Liver (tissue), 9 donors: Measurements from ENCODE around the gene TMEM176A. TPM values are rescaled to one million over a fixed set of nuclear protein-coding genes. Genes with fewer than 3 reads are reported as not detected.
A peak's percentile ranks its signal among the peaks of the same experiment; 100 is the strongest.

Experiments used
- DNase-seq: peaks from one replicate; pipeline ENCODE4 v3.0.0-alpha.2; 2017; ENCODE audit warnings: low spot score
- H3K27ac ChIP-seq, 2 donors: one replicate each; pipeline ENCODE4 v1.7.0; 2013; ENCODE audit warnings: inconsistent platforms in 2 of 2, low read length in 2 of 2, control low read depth in 1 of 2, low read depth in 1 of 2, mild to moderate bottlenecking in 1 of 2
- H3K27me3 ChIP-seq, 4 donors: one replicate each; pipeline versions ENCODE4 v1.6.1 to v1.7.0; 2013; ENCODE audit warnings: low read length in 3 of 4, inconsistent platforms in 1 of 4, mild to moderate bottlenecking in 1 of 4, moderate library complexity in 1 of 4; ENCODE audit not compliant: control insufficient read depth in 4 of 4, insufficient read depth in 4 of 4
- H3K36me3 ChIP-seq, 4 donors: one replicate each; pipeline versions ENCODE4 v1.6.1 to v1.7.0; 2013; ENCODE audit warnings: low read length in 3 of 4, mild to moderate bottlenecking in 3 of 4, low read depth in 1 of 4, moderate library complexity in 1 of 4; ENCODE audit not compliant: control insufficient read depth in 4 of 4, insufficient read depth in 3 of 4
- H3K4me1 ChIP-seq, 4 donors: one replicate each; pipeline versions ENCODE4 v1.6.1 to v1.7.0; 2013; ENCODE audit warnings: low read length in 3 of 4, mild to moderate bottlenecking in 3 of 4, moderate library complexity in 1 of 4; ENCODE audit not compliant: control insufficient read depth in 4 of 4, insufficient read depth in 4 of 4
- H3K4me3 ChIP-seq, 3 donors: one replicate each; pipeline versions ENCODE4 v1.6.1 to v1.7.0; 2013; ENCODE audit warnings: low read length in 3 of 3, control low read depth in 1 of 3, low read depth in 1 of 3, mild to moderate bottlenecking in 1 of 3
- H3K9ac ChIP-seq, 2 donors: one replicate each; pipeline ENCODE4 v1.7.0; 2013; ENCODE audit warnings: low read length in 2 of 2, mild to moderate bottlenecking in 2 of 2, moderate library complexity in 2 of 2, control low read depth in 1 of 2, low read depth in 1 of 2
- H3K9me3 ChIP-seq, 4 donors: one replicate each; pipeline versions ENCODE4 v1.6.1 to v1.7.0; 2013; ENCODE audit warnings: low read length in 3 of 4; ENCODE audit not compliant: control insufficient read depth in 4 of 4
- EGR1 ChIP-seq, 2 donors: IDR thresholded peaks; 2 replicates each; pipeline ENCODE4 v1.6.1; 2016 to 2018; ENCODE audit warnings: antibody characterized with exemption in 2 of 2, low read depth in 2 of 2
- FOXA1 ChIP-seq: IDR thresholded peaks from 2 replicates; pipeline ENCODE4 v1.6.1; 2016; ENCODE audit warnings: antibody characterized with exemption
- FOXA2 ChIP-seq: IDR thresholded peaks from 2 replicates; pipeline ENCODE4 v1.6.1; 2016; ENCODE audit warnings: antibody characterized with exemption
- GABPA ChIP-seq, 2 donors: IDR thresholded peaks in 1 of 2; conservative IDR thresholded peaks in 1 of 2; 2 replicates each; pipeline ENCODE4 v1.6.1; 2016; ENCODE audit warnings: antibody characterized with exemption in 2 of 2, mild to moderate bottlenecking in 1 of 2, moderate library complexity in 1 of 2
- HNF4A ChIP-seq, 2 donors: conservative IDR thresholded peaks; 2 replicates each; pipeline ENCODE4 v1.6.1; 2016; ENCODE audit warnings: antibody characterized with exemption in 2 of 2, mild to moderate bottlenecking in 2 of 2
- HNF4G ChIP-seq: IDR thresholded peaks from 2 replicates; pipeline ENCODE4 v1.6.1; 2016; ENCODE audit warnings: antibody characterized with exemption
- JUND ChIP-seq, 2 donors: IDR thresholded peaks; 2 replicates each; pipeline ENCODE4 v1.6.1; 2016; ENCODE audit warnings: antibody characterized with exemption in 2 of 2
- NR2F2 ChIP-seq: IDR thresholded peaks from 2 replicates; pipeline ENCODE4 v1.6.1; 2016; ENCODE audit warnings: antibody characterized with exemption
- RAD21 ChIP-seq, 2 donors: IDR thresholded peaks; 2 replicates each; pipeline ENCODE4 v1.6.1; 2016; ENCODE audit warnings: antibody characterized with exemption in 2 of 2, mild to moderate bottlenecking in 2 of 2
- REST ChIP-seq: IDR thresholded peaks from 2 replicates; pipeline ENCODE4 v1.6.1; 2016; ENCODE audit warnings: antibody characterized with exemption, mild to moderate bottlenecking
- RXRA ChIP-seq, 2 donors: IDR thresholded peaks; 2 replicates each; pipeline ENCODE4 v1.6.1; 2017 to 2018; ENCODE audit warnings: antibody characterized with exemption in 2 of 2, mild to moderate bottlenecking in 1 of 2
- SP1 ChIP-seq: IDR thresholded peaks from 2 replicates; pipeline ENCODE4 v1.6.1; 2018; ENCODE audit warnings: antibody characterized with exemption, mild to moderate bottlenecking
- TAF1 ChIP-seq: conservative IDR thresholded peaks from 2 replicates; pipeline ENCODE4 v1.6.1; 2016; ENCODE audit warnings: antibody characterized with exemption, mild to moderate bottlenecking
- YY1 ChIP-seq: IDR thresholded peaks from 2 replicates; pipeline ENCODE4 v1.6.1; 2016; ENCODE audit warnings: antibody characterized with exemption, mild to moderate bottlenecking
- ZBTB33 ChIP-seq: IDR thresholded peaks from 2 replicates; pipeline ENCODE4 v1.6.1; 2016; ENCODE audit warnings: antibody characterized with exemption
- WGBS: extraction: QIAGEN DNeasy Blood & Tissue Kit; methylation state at CpG from one replicate; pipeline ENCODE4 v1.1.7; 2013; 5-methylcytosine and 5-hydroxymethylcytosine counted together
- polyA plus RNA-seq, 2 donors: library from polyadenylated mRNA; stranded (reverse) in 1 of 2; unstranded in 1 of 2; fragments of 200-250 nt in 1 of 2; fragments of >200 nt in 1 of 2; fragmentation: Nextera tagmentation in 1 of 2; extraction: Ambion mirVana in 1 of 2; gene quantifications; one replicate each; pipeline versions ENCODE4 v1.2.1 to v1.2.3, GENCODE V29; 2013 to 2015
- total RNA-seq, 2 donors: library from RNA; depleted of rRNA; stranded (reverse); fragments of >200 nt; gene quantifications; one replicate each; pipeline ENCODE4 v1.2.3, GENCODE V29; 2014
- TF ChIP-seq, protein P1 (sequence below): IDR thresholded peaks from 2 replicates; pipeline ENCODE4 v1.6.1; 2016; ENCODE audit warnings: antibody characterized with exemption
- TF ChIP-seq, protein P2 (sequence below): fragments of 150-350 bp; IDR thresholded peaks from 2 replicates; pipeline ENCODE4 v1.5.1; 2017; ENCODE audit warnings: improper control_type of control experiment, low read depth, low read length; ENCODE audit not compliant: missing input control
- TF ChIP-seq, protein P3 (sequence below): IDR thresholded peaks from 2 replicates; pipeline ENCODE4 v1.6.1; 2016; ENCODE audit warnings: antibody characterized with exemption
- donor health status: healthy.
- donor health status: healthy.
- donor health status: healthy.
- donor health status: healthy.
- donor health status: healthy.

TMEM176A gene
- total and polyA plus RNA-seq, 4 donors: 346 to 703 (median 539) TPM

GRCh38 chr7:150850273-150850672 lies 49.7 kb downstream of the TMEM176A start:
- DNase-seq: peak; percentile 4
- TF ChIP-seq REST (no peak), TAF1 (no peak), NR2F2 (no peak), HNF4G (no peak), EGR1 (IDR thresholded peaks at IDR 0.05; ENCODE audit: low read depth in 2 of 2) (no peak), RAD21 (IDR thresholded peaks at IDR 0.05) (no peak), FOXA1 (no peak), FOXA2 (no peak), SP1 (no peak), RXRA (IDR thresholded peaks at IDR 0.05) (no peak), JUND (IDR thresholded peaks at IDR 0.05) (no peak), HNF4A (conservative IDR thresholded peaks at IDR 0.05) (no peak), ZBTB33 (no peak), YY1 (no peak), GABPA (IDR thresholded peaks at IDR 0.05 in 1 of 2, conservative IDR thresholded peaks at IDR 0.05 in 1 of 2) (no peak)
- TF ChIP-seq, protein P1, sequence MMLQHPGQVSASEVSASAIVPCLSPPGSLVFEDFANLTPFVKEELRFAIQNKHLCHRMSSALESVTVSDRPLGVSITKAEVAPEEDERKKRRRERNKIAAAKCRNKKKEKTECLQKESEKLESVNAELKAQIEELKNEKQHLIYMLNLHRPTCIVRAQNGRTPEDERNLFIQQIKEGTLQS: no peak
- TF ChIP-seq, protein P2, sequence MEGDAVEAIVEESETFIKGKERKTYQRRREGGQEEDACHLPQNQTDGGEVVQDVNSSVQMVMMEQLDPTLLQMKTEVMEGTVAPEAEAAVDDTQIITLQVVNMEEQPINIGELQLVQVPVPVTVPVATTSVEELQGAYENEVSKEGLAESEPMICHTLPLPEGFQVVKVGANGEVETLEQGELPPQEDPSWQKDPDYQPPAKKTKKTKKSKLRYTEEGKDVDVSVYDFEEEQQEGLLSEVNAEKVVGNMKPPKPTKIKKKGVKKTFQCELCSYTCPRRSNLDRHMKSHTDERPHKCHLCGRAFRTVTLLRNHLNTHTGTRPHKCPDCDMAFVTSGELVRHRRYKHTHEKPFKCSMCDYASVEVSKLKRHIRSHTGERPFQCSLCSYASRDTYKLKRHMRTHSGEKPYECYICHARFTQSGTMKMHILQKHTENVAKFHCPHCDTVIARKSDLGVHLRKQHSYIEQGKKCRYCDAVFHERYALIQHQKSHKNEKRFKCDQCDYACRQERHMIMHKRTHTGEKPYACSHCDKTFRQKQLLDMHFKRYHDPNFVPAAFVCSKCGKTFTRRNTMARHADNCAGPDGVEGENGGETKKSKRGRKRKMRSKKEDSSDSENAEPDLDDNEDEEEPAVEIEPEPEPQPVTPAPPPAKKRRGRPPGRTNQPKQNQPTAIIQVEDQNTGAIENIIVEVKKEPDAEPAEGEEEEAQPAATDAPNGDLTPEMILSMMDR: no peak
- TF ChIP-seq, protein P3, sequence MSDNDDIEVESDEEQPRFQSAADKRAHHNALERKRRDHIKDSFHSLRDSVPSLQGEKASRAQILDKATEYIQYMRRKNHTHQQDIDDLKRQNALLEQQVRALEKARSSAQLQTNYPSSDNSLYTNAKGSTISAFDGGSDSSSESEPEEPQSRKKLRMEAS: no peak
- WGBS: 90% methylated on average over 5 of the region's 5 CpGs
- H3K9me3 ChIP-seq: no peaks in the 10 kb centered on the region
- H3K27me3 ChIP-seq: no peaks in the 10 kb centered on the region
- H3K36me3 ChIP-seq: no peaks in the 10 kb centered on the region
- no peak overlapping the region for H3K9ac ChIP-seq
- H3K27ac ChIP-seq: no peak overlapping the region
- H3K4me3 ChIP-seq: no peak overlapping the region
- H3K4me1 ChIP-seq: no peaks in the 10 kb centered on the region
